NCI-H345 (cell line): ENCODE data around the gene SLC17A7.
"Not testable (repeated sequence)": the region's sequence is repeated elsewhere in the genome, so short reads cannot be mapped to it uniquely, and the experiment has no call there.

Experiments used
- DNase-seq: peaks from one replicate; lab custom pipeline; 2025; lab: John Stamatoyannopoulos, UW

SLC17A7 gene

DNA sequence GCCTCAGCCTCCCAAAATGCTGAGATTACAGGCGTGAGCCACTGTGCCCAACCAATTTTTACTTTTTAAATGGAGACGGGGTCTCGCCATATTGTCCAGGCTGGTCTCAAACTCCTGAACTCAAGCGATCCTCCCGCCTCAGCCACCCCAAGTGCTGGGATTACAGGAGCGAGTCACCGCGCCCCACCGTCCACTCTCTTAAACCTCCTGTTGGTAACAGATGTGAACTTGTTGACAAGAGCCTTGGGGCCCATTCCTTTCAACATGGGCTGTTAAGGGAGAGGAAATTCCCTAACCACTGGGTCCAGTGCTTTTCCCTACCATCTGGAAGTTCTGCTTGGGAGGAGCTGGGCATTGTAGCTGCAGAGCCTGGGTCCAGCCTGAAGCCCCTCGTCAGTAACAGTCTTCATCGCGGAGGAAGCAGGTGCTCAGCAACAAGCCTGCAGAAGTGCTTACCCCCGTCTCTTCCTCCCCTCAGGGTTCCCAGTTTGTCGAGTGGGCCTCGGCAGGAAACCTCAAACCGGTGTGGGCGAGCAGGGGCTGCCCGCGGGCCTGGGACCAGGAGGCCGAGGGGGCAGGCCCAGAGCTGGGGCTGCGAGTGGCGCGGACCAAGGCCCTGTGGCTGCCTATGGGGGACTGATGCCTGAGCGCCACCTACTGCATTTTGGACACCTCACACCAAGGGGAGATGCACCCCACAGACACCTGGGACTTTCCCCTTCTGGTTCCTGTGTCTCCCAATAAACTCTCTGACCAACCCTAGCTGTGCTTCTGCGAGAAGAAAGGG is 28.7 kb upstream of the SLC17A7 start:
- no peak for DNase-seq

DNA sequence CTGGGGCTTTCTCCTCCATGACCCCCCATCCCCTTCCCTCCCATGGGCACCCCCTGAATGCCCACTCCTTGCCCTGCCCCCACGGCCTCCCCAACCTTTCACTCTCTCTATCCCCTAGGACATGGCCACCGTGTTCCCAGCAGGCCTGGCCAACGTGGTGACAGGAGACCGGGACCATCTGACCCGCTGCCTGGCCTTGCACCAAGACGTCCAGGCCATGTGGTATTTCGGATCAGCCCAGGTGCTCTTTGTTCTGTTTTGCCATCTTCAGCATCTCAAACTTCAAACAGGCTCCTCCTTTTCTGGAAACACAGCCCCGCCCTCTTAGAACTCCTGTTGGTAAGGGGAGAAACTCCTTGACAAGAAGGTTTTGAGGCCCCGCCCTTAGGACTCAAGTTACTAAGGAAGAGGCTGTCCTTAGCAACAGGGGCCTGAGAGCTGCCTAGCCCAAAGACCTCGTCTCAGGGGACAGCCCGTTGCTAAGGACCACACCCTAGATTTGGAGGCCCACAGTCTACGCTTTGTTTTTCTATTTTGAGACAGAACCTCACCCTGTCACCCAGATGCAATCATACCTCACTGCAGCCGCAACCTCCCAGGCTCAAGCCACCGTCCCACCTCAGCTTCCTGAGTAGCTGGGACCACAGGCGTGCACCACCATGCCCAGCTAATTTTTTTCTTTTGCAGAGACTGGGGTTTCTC is 27.6 kb upstream of the SLC17A7 start:
- no peak for DNase-seq

DNA sequence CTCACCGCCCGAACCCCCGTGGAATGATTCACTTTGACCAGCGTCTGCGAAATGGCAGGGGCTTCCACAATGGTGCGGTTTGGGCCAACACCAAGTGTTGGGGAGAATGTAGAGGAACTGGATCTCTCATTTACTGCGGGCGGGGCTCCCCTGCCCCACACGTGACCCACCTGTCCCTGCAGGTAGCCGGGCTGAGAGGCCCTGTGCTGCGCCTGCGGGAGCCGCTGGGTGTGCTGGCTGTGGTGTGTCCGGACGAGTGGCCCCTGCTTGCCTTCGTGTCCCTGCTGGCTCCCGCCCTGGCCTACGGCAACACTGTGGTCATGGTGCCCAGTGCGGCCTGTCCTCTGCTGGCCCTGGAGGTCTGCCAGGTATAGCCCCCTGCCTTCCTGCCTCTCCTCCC is 26.9 kb upstream of the SLC17A7 start:
- DNase-seq: no peak

DNA sequence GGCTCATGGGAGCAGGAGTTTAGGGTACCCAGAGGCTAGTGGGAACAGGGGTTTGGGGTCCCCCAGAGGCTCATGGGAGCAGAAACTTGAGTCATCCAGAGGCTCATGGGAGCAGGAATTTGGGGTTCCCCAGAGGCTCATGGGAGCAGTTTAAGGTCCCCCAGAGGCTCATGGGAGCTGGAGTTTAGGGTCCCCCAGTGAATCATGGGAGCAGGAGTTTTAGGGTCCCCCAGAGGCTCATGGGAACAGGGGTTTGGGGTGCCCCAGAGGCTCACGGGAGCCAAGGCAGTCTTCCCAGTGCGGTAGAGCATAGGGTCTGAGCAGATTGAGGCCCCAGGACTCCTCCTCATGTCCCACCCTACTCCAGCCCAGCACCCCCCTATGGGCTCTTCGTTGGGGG is 24.0 kb upstream of the SLC17A7 start:
- no peak for DNase-seq

DNA sequence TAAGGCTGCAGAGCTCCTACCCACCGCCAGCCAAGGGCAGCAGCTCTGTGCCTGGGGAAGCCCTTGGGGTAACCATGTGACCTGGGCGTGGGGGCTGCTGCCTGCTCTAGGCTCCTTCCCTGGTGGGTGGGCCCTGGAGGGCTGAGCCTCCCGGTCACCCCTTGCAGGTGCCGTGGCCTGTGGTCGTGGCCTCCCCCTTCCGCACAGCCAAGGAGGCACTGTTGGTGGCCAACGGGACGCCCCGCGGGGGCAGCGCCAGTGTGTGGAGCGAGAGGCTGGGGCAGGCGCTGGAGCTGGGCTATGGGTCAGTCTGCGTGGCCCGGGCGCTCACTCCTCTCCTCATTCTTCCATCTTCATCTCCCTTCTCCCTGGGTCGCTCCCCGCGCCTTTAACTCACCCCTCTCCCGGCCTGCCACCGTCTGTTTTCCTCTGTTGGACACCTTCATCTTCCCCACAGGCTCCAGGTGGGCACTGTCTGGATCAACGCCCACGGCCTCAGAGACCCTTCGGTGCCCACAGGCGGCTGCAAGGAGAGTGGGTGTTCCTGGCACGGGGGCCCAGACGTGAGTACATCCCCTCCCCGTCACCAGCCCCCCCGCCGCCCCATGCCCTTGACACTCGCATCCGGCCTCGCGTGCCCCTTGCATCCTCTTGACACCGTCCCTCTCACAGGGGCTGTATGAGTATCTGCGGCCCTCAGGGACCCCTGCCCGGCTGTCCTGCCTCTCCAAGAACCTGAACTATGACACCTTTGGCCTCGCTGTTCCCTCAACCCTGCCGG is 22.8 kb upstream of the SLC17A7 start:
- DNase-seq: no peak

DNA sequence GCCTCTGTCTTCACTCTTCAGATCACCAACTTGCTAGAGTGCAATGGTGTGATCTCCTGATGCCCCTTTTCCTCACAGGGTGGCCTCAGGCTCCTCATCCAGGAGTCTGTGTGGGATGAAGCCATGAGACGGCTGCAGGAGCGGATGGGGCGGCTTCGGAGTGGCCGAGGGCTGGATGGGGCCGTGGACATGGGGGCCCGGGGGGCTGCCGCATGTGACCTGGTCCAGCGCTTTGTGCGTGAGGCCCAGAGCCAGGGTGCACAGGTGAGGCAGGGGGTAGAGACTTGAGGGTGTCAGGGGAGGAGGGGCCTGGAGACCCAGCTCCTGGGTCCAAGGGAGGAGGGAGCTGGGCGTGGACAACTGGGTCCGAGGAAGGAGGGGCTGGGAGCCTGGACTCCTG is 21.2 kb upstream of the SLC17A7 start:
- no peak for DNase-seq

DNA sequence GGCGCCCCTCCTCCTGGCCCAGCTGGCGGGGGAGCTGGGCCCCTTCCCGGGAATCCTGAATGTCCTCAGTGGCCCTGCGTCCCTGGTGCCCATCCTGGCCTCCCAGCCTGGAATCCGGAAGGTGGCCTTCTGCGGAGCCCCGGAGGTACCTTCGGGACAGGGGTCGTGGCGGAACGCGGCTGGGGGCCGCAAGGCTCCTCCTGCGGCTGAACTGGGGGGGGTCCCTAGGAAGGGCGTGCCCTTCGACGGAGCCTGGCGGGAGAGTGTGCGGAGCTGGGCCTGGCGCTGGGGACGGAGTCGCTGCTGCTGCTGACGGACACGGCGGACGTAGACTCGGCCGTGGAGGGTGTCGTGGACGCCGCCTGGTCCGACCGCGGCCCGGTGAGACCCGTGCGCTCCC is 20.3 kb upstream of the SLC17A7 start:
- DNase-seq: no peak

DNA sequence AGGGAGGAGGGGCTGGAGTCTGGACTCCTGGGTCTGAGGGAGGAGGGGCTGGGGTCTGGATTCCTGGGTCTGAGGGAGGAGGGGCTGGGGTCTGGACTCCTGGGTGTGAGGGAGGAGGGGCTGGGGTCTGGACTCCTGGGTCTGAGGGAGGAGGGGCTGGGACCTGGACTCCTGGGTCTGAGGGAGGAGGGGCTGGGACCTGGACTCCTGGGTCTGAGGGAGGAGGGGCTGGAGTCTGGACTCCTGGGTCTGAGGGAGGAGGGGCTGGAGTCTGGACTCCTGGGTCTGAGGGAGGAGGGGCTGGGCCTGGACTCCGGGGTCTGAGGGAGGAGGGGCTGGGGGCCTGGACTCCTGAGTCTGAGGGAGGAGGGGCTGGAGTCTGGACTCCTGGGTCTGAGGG is 19.8 kb upstream of the SLC17A7 start:
- DNase-seq: not testable (repeated sequence)

DNA sequence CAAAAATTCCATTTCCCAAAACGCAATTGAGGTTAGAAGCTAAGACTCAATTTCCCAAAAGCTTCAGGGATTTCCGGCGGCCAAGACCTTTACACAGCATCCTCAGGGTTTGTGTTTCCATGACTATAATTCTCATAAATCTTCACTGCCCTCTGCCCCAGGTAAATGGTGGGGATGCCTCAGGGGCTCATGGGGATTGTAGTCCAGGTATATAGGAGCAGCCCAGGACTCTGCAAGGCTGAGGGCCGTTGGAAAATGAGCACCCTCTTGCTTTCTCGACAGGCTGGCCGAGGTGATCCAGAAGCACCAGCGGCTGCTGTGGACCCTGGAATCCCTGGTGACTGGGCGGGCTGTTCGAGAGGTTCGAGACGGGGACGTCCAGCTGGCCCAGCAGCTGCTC is 18.1 kb upstream of the SLC17A7 start:
- DNase-seq: no peak

DNA sequence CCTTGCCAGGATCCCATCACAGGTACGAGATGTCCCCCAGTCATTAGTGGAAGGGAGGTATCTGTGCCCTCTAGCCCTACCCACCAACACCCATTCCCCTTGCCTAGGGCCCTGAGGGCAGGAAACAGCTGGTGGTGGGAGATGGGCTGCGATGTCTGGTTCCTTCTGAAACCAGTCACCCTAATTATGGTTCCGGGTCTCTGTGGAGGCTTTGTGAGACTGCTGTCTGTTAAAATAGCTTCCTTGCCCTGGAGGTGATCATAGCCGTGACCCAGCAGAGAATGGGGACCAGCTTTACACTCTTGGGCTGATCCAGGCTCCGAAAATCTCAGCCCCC is 17.2 kb upstream of the SLC17A7 start:
- DNase-seq: no peak

DNA sequence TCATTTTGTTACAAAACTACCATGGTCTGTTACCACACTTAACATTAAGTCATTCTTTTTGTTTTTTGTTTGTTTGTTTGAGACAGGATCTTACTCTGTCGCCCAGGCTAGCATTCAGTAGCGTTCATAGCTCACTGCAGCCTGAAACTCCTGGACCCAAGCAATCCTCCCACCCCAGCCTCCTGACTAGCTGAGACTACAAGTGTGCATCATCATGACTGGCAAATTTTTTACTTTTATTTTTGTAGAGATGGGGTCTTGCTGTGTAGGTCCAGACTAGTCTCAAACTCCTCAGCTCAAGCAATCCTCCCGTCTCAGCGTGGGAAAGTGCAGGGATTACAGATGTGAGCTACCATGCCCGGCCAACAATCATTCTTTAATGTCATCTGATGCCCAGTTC is 15.0 kb upstream of the SLC17A7 start:
- DNase-seq: no peak

DNA sequence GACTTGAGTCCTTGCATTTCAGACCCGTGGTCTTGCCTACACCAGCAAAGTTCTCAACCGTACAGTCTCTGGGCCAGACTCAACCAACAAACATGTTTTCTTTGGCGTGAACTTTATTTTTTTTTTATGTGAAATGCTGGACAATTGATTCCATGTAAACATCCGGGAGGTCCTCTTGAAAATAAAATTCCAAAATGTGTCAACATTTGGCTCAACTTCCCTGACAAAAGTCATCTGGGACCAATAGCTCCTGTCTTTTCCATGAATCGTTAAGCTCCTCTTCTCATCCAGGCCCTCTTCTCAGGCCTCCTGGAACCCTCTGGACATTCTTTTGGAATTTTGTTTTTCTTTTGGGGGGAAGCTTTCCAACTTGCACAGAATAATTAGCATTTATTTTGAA is 14.4 kb upstream of the SLC17A7 start:
- DNase-seq: no peak

DNA sequence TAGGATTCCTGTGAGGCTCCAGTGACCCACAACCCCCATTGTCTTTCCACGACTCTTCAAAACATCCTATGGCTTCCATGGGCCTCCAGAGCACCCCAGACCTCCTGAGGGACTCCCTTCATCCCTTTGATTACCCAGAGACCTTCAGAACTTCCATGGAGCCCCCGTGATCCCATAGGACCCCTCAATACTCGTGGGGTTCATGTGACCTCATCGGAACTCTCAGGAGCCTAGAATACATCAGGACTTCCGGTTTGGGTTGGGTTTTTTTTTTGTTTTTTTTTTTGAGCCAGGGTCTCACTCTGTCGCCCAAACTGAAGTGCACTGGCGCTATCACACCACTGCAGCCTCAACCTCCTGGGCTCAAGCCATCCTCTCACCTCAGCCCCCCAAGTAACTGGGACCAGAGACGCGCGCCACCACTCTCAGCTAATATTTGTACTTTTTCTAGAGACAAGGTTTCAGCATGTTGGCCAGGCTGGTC is 12.5 kb upstream of the SLC17A7 start:
- no peak for DNase-seq

DNA sequence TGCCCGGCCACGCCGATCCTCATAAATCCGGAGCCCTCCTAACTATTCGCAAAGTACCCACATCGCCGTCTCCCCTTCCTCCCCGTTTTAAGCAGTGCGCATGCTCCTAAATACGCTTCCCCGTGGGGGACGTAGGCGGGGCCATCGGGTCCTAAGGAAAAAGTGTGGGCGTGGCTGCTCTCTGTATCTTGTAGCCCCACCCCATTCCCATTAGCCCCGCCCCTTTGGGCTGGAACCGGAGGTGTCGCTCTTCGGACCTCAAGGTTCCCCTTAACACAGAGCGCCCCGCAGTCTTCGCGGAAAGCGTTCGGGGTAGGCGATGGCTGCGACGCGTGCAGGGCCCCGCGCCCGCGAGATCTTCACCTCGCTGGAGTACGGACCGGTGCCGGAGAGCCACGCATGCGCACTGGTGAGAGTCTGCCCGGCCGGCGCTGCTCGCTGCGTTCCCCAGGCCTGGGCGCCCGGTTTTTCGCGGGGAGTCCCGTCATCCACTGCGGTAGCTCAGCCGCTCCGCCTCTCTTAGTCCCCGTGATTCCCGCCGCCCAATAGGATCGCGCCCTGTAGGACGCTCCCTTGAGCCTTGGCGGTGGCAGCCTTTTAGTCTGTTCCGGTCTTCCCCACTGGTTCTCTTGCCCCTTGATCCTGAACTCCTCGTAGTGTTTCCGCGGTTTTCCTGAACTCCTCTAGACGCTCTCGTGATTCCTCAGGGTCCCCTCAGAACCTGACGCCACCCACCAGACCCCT is 11.9 kb upstream of the SLC17A7 start, which contains the start of gene ALDH16A1:
TSS of gene ALDH16A1 (plus strand) at position 213 of the 744 bp plus-strand sequence. CDS start at position 320, 107 bp downstream.
- peak; percentile 97 for DNase-seq

DNA sequence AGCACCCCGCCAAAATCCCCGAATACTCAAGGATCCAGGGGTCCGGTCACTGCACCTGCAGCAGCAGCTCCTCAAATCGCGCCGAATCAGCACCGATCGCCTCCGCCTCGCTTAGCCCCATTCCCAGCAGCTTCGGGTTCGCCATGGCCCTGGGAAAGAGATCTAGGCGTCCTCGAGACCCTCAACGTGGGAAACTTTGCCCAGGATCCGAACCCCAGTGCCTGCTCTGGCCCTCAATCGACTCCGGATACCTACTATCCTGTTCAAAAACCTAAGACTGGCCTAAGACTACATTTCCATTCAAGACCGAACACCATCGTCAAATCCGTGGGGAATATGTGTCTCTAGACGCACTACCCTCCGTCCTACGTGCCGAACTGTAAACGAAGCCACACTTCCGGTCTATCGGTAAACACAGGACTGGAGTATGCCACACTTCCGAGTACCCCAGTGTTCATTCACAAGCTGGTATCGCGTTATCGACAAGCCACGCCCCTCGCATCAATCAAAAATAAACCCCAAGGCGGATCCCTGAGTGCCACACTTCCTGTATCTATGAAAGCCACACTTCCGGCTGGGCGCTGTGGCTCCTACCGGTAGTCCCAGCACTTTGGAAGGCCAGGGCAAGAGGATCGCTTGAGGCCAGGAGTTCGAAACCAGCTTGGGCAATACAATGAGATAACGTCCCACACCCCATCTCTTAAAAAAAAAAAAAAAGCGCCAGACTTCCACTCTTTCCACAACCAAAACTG is 10.3 kb upstream of the SLC17A7 start, which contains the start of gene PIH1D1:
TSS of gene PIH1D1 (minus strand) at position 385 of the 752 bp plus-strand sequence. CDS start at position 145, 240 bp downstream.
- DNase-seq: peak; percentile 98

DNA sequence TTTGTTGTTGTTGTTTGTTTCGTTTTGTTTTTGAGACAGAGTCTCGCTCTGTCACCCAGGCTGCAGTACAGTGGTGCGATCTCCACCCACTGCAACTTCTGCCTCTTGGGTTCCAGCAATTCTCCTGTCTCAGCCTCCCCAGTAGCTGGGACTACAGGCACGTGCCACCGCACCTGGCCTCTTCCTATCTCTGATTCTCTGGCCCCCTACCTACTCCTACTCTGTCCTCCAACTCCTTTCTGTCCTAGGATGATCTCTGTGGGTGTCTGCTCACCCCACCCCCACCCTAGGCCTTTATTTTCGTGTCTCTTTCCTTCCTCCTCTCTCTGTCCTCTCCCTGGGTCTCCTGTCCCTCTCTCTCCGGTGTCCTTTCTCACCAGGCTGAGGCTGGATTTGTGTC is 9.1 kb upstream of the SLC17A7 start:
- no peak for DNase-seq

DNA sequence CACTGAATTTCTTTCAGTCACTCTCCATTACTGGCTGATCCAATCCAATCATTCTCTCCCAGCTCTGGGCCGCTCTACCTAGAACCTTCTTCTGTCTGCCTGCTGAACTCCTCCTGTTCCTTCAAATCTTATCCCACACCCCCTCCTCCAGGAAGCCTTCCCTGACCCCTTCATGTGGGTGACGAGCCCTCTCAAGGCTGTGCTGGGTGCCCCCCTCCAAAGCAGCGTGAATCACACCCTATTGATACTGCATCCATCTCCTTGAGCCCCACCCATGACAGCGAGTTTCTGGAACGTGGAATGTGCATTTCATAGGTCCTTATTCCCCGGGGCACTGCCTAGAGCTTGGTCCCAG is 7.1 kb upstream of the SLC17A7 start:
- DNase-seq: no peak

DNA sequence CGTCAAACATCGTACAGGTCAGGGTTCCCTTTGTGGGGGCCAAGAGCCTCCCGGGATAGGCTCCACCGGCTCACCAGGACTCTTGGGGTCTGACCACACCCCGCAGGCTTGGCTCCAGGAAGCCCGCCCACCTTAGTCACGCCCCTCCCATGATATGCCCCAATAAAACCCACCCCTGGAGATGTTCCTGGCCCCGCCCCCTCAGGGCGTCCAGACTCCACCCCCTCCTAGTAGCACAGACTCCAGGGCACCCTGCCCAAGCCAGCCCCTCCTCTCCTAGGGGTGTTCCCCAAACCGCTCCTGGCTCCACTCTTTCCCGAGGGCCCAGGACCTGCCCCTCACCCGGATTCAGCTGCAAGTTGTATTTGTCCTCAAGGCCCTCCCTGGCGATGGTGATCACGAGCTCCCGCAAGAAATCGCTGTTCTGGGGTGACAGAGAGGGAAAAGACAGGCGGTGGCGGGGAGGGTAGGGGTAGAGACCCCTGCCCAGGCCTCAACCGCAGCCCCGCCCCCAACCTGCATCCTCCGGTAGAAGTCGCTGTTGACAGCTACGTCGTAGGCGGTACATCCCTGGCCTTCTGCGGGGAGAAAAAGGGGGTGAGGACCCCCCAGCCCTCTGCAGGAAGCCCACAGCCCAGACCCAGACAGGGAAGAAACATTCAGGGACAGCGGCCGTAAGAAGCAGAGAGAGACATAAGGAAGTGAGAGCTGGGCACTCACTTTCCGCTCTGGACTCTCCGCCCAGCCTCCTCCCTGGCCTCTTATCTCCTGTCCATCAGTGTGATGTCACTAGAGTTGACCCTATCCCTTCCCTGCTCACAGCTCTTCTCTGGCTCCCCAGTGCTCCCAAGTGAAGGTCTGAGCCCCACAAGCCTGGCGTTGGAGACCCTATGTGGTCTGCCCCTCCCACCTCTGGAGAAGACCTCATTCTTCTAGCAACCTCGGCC is 6.4 kb upstream of the SLC17A7 start:
- no peak for DNase-seq

DNA sequence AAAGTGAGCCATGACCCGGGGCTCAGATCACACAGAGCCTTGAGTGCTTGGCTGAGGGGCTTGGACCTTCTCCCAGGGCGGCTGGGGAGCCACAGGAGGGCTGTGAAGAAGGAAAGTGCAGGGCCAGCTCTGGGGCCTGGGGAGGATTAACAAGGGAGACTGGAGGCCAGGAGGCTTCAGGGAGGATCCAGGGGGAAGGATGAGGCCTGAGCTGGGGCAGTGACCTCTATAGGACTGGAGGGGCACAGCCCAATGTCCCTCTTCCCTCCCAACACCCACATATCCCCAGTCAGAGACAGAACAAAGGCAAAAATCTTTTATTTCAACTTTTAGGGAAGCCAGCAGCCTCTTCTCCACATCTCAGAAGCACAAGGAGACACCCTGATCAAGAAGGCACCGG is 4.7 kb upstream of the SLC17A7 start:
- no peak for DNase-seq

DNA sequence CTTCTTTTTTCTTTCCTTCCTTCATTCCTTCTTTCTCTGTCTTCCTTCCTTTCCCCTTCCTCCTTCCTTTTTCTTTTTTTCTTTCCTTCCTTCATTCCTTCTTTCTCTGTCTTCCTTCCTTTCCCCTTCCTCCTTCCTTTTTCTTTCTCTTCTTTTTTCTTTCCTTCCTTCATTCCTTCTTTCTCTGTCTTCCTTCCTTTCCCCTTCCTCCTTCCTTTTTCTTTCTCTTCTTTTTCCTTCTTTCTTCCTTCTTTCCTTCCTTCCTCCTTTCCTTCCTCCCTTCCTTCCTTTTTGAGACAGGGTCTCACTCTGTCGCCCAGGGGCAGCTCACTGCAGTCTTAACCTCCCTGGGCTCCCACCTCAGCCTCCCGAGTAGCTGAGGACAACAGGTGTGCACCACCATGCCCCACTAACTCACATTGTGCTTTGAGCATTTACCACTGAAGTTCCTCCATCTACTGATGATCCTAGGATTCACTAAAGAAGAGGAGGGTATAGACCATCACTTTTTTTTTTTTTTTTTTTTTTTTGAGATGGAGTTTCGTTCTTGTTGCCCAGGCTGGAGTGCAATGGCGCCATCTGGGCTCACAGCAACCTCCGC is 2.9 kb upstream of the SLC17A7 start:
- DNase-seq: not testable (repeated sequence)
